AG09309 (cell line): ENCODE measurements around the gene ZNF451.

Experiments
- DNase-seq: peaks from one replicate; pipeline ENCODE4 v3.0.0-alpha.2; 2010; ENCODE audit warnings: low read depth
- H3K4me3 ChIP-seq: 2 replicates; pipeline ENCODE4 v1.5.1; 2011; ENCODE audit warnings: mild to moderate bottlenecking, low read depth, low read length, moderate library complexity; ENCODE audit not compliant: control insufficient read depth
- CTCF ChIP-seq: IDR thresholded peaks from 2 replicates; pipeline ENCODE4 v1.5.1; 2011; ENCODE audit warnings: mild to moderate bottlenecking, low read depth, low read length, inconsistent platforms; ENCODE audit not compliant: insufficient read depth, control insufficient read depth; ENCODE audit errors: missing control alignments

Gene ZNF451

GRCh38 chr6:57135885-57136284 is 45.9 kb downstream of the ZNF451 start:
- no peak overlapping the region for H3K4me3 ChIP-seq
- no peak for DNase-seq
- no peak for TF ChIP-seq CTCF

DNA sequence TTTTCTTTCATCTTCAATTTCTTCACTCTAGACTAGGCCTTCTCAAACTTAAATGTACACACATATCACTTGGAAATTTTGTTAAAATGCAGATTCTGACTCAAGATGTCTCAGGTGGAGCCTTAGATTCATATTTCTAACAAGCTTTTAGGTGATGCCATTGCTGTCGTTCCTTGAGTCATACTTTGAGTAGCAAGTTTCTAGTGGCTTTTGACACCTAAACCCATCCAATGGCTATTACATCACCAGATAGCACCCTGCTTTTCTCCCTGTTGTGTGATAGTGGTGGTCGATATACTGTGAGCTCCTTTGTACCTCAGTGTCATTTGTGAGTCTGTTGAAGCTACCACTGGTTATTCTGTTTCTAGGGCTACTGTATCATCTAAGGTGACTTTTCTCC is 47.4 kb downstream of the ZNF451 start:
- no peak overlapping the region for H3K4me3 ChIP-seq
- DNase-seq, result no peak
- TF ChIP-seq CTCF, result no peak

- DNase-seq, result no peak
- TF ChIP-seq CTCF, result no peak
- H3K4me3 ChIP-seq, result no peak overlapping the region
Observed at GRCh38 chr6:57138026-57138425, 48.0 kb downstream of the ZNF451 start.

GRCh38 chr6:57141451-57142177 is 51.6 kb downstream of the ZNF451 start:
- no peak for DNase-seq
- TF ChIP-seq CTCF, result no peak
- H3K4me3 ChIP-seq, result no peak overlapping the region

DNA sequence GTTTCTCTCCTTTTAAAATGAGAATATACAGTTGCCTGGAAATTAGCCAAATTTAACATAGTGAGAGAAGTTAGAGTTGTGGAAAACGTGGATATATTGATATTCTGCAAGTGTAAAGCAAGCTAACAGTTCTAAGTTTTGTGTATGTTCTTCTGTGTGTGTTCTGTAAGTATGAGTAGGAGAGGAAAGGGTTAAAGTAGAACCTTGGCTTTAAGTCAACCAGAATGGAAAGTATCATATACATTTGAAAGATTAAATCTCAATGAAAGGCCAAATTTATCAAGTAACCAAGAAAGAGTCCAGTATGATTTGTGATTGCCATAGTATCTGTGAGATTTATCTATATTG is 52.2 kb downstream of the ZNF451 start:
- TF ChIP-seq CTCF, result no peak
- DNase-seq, result no peak
- H3K4me3 ChIP-seq, result no peak overlapping the region

GRCh38 chr6:57143690-57144089 is 53.7 kb downstream of the ZNF451 start:
- no peak overlapping the region for H3K4me3 ChIP-seq
- DNase-seq, result no peak
- no peak for TF ChIP-seq CTCF
